Hematopoietic multipotent progenitor cell treated with erythropoietin and hydrocortisone succinate and interleukin-3 and kit ligand, for 6 days (in vitro differentiated cells): Measurements from ENCODE around the gene PCDHAC2.

Experiments used
- DNase-seq: peaks from one replicate; pipeline ENCODE4 v3.0.0-alpha.2; 2015

The PCDHAC2 gene

DNA sequence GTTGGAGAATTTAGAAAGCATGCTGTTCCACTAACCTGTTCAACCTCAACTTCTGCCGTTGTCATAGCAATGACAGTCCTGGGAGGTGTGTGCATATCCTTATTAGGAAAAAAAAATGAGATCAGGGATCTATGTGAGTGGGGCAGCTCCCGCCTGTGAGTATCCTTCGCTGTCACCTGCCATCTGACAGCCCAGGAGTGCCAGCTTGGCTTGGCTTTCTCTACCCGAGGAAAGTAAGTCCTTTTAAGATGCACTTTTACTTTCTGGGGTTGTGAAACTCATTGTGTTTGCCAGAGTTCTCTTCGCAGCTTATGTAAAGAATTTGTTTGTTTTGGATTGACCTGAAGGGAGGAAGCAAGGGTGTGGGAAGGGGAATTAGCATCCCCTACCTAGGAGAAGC lies 21.8 kb downstream of the PCDHAC2 start:
- no peak for DNase-seq

DNA sequence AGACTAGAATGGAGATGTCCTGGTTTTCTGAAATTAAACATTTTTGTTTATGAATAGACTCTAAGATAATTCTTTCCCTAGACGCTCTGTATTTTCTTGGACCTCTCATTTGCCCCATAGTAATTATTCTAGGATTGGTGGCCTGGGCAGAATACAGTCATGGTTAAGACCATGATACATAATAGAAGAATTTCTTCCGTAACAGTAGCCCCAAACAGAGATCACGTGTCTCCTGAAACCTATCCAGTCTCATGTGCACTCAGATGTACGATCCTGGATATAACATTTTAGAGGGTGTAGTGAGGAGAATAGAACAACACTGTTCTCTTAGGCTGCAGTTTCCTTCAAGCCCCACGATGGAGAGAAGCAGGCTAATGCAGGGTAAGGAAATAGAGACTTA lies 22.3 kb downstream of the PCDHAC2 start:
- DNase-seq: no peak

DNA sequence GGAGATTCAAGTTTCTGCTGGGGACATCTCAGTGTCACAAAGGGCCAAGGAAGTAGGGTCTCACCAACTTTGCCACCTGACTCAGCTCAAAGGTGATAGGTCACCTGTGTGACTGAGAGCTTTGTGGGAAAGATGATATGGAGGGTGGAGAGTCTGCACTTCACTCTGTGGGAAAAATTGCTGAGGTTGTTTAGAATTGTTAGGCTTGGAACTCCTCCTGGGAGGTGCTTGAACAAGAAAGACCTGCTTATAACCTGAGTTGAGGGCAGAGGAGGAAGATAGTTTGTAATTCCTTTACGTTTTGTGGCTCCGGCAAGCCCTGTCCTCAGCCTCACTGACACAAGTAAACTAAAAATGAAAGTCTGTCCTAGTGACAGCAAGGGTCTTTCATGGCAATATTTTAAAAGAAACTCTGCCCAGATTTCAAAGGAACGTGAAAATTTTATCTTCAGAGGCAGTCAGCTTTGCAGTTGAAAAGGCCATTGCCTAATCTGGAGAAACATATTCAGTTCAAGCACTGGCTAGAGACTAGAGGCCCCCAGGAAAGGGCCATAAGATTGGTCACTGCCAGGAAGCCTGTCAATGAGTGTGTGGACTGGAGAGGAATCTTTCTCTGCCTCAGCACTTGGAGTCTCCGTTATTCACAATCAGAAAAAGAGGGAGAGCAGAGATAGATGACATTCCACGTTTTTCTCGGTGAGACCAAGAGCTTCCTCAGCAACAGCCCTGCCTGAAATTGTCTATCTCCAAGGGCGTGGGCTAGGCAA lies 23.2 kb downstream of the PCDHAC2 start:
- no peak for DNase-seq

GRCh38 chr5:140992828-140993227 lies 26.6 kb downstream of the PCDHAC2 start:
- DNase-seq: no peak

DNA sequence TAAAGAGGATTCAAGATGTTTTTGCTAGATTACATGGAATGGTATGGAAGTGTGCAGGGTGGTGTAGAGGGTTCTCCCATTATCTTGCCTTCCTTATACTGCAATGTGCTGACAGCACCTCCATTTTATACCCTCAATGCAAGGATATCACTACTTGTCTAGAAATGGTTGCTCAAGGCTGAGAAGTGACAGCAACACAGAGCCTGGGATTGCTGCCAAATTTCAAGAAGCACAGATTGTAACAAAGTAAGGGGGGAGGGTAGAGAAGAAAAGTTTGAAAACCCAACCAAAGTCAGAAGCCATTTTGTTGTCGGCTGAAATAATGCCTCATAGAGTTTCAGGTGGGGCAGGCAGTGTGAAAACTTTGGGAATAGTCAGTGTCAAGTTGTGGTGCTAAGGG lies 29.8 kb downstream of the PCDHAC2 start:
- no peak for DNase-seq

GRCh38 chr5:140998921-140999410 lies 32.7 kb downstream of the PCDHAC2 start:
- DNase-seq: no peak

DNA sequence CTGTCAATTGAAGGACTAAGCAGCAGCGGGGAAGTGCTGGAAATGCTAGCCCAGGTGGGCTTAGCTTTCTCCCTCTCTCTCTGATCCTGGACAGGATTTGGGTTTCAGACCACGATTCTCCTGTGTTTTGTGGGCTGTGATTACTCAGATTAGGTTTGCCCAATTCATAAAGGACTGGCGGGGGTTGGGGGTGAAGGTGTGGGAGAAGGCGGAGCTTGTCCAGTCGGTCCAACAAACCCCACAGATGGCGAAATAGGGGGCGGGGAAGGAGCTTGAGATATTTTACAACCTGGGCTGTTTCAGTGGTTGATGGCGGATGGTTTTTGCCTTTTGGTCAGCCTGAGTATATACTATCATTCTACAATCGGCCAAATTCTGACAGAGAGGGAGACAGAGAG lies 35.2 kb downstream of the PCDHAC2 start:
- no peak for DNase-seq

DNA sequence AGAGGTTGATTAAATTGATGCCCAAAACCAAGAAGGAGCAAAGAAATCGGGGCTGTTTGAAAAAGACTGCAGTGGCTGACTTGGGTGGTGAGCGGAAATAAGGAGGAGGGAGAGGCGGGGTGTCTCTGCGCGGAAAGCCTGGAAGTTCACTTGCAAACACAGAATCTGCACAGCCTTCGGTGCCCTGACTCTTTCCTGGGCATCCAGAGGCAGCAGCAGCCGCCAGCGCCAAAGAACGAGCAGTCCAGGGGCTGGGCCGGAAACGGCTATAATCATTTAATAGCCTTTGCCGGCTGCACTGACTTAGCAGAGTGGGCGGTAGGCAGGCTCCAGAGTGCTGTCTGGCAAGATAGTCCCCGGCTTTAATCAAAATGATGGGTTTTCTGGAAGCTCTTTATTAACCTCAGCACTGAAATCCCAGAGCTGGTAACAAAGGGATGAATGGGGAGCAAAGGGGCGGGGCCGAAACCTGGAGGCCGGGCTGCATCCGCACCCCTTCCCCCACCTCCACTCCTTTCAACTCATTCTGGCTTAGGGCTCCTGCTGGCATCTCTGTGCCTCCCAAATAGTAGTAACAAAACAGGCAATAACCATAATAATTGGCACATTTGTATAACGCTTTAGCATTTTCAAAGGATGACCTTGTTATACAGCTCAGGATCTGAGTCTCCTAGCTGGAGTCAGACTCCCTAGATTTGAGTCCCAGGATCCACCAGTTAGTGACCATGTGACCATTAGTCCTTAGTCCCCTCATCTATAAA lies 35.7 kb downstream of the PCDHAC2 start:
- no peak for DNase-seq

- no peak for DNase-seq
Measured at GRCh38 chr5:141002605-141002965, 36.3 kb downstream of the PCDHAC2 start.

- no peak for DNase-seq
Measured at GRCh38 chr5:141003031-141003430, 36.8 kb downstream of the PCDHAC2 start.

DNA sequence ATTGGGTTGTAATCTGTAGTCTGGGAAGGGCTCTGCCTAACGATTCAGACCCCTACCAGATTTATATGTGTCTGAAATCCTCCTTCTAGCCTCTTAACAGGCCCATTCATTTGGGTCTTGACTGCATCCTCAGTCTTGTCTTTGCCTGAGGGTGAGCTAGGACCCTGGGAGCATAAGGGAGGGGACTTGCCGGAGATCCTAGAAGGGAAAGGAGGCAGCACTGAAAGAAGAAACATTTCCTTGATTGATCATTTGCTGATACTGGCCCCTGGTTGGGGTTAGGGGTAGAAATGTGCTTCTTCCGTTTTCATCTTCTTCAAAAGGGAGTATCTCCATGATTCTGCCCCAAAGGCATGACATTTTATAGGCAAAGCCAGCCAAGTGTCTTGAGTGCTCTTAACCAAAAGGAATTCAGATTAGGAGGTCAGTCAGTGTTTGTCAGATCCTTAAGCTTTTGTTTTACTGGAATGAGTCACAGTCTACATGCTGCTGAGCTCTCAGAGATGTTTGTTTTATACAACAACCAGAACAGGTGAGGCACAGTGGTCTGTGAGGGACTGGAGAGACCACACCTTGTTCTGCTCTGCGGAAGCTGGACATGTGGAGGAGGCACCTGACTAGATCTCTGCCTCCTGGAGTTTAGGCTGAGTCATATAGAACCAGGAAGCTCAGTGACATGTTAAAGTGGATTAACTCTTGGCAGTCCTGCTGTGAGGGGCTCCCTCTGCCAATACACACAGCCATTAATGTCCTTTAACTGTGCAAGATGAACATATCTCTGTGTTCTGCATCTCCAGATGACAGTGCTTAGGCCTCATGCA lies 37.7 kb downstream of the PCDHAC2 start:
- no peak for DNase-seq

- DNase-seq: no peak
Measured at GRCh38 chr5:141007791-141008190, 41.5 kb downstream of the PCDHAC2 start.

DNA sequence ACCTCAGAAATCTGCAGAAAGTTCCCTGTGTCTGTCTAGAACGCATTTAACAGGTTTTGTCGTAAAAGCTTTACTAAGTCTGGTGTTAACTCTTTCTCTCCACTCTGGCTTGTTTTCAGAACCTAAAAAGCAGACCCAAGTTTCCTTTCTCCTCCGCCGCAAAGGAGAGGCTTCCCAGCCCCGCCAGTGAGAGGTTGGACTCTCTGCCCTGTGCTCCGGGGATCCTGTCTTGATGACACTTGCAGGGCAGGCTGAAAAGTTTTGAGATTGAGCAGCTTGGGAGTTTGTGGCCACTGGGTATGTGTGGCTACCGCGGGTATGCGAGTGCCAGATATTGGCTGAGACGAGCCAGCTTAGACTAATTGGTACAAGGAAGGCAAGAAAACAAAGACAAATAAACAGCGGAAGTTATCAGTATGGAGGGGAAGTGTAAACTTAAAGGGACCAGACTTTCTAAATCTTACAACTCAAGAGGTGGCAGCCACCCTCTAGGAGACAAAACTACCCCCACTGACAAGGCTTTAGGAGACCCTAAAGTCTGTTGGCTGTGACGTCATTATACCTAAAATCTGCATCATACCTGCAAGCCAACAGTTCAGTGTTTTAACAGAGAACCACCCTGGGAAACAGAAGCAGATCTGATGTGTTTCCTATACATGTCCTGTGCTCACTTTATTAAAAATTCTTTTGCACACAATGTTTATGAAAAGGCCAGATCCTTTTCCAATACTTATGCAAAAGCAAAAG lies 43.9 kb downstream of the PCDHAC2 start:
- DNase-seq: no peak

DNA sequence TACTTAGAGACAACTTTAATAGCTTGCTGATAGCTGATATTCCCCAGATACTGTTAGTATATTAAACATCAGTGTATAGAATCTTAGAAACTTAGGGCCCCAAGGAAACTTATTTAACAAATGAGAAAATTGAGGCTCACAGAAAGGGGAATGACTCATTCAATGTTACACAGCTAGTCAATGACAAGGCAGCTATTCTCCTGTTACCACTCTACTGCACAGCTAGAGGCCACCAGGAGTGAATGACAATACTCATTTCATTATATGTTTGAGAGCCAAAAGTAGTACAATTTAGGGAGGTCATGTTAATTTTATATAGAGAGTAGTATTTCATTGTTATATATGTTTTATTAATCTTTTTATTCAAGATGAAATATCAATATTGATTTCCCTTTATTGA lies 51.7 kb downstream of the PCDHAC2 start:
- no peak for DNase-seq
